Brain pericyte (primary cell): ENCODE measurements around the gene ABCB8.
"Not testable (repeated sequence)": the region's sequence is repeated elsewhere in the genome, so short reads cannot be mapped to it uniquely, and the experiment has no call there.

Experiments used
- DNase-seq: peaks from one replicate; pipeline ENCODE4 v3.0.0-alpha.2; 2012; ENCODE audit warnings: low read depth, low spot score

The ABCB8 gene

DNA sequence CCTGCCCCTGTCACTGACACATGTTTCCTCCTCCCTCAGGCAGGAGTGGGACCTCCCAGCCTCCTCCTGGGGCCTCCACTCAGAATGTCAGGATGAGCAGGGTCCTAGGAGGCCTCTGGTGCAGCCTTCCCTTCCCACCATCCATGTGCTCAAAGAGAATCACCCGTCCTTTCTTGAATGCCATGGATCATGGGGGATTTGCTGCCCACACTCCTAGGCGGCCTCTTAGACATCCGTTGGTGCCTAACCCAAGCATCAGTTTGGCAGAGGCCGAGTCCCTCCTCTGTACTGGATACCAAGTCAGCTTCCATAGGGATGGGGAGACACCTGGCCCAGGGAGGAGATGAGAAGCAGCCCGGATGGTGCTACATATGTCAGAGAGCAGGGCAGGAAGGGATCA lies 30.4 kb upstream of the ABCB8 start:
- DNase-seq, result no peak

GRCh38 chr7:150998341-150998740 lies 29.9 kb upstream of the ABCB8 start:
- DNase-seq, result no peak

- DNase-seq, result no peak
Measured at GRCh38 chr7:150999001-150999400, 29.2 kb upstream of the ABCB8 start.

GRCh38 chr7:150999497-151000230 lies 28.6 kb upstream of the ABCB8 start:
- DNase-seq, result no peak

GRCh38 chr7:151000897-151001495 lies 27.3 kb upstream of the ABCB8 start:
- no peak for DNase-seq

DNA sequence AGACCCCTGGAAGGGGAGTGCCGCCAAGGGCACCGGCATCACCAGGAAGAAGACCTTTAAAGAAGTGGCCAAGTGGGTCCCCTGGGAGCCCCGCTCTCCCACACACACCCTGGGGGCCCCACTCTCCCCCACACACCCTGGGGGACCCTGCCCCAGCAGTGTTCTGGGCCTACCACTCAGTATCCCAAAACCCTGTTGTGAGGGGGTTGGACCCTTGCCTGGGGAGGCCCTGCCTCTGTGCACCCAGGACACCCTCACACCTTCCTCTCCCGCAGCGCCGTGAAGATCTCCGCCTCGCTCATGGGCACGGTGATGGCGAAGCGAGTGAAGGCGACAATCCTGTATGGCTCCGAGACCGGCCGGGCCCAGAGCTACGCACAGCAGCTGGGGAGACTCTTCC lies 26.7 kb upstream of the ABCB8 start:
- DNase-seq, result no peak

DNA sequence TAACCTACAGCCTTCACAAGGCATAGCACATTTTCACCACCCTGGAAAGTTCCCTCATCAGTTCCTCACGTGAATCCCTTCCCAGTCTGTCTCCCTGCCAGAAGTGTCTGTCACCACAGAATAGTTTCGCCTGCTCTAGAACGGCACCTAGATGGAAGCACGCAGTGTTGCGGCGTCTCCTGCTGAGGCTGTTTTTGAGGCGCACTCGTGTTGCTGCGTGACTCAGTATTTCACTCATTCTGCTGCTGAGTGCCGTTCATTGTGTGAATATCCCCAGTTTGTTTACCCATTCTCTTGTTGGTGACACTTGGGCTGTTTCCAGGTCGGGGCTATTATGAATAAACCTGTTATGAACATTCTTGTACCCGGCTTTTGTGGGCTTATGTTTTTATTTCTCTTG lies 24.7 kb upstream of the ABCB8 start:
- DNase-seq, result no peak

DNA sequence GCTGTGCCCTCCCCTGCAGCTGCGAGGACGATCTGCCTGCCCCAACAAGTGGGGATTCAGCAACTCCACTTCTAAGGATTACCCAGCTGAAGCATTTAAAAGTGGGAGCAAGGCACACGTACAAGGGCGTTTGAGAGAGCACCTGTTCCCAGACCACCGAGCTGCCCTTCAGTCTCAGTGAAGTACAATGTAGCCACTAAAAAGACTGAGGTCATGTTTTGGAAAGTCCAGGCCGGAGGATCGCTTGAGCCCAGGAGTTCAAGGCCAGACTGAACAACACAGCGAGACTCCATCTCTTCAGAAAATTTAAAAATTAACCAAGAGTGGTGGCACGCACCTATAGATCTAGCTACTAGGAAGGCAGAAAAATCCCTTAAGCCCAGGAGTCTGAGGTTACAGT lies 22.7 kb upstream of the ABCB8 start:
- DNase-seq, result no peak

- DNase-seq, result no peak
Measured at GRCh38 chr7:151006590-151007300, 21.5 kb upstream of the ABCB8 start.

DNA sequence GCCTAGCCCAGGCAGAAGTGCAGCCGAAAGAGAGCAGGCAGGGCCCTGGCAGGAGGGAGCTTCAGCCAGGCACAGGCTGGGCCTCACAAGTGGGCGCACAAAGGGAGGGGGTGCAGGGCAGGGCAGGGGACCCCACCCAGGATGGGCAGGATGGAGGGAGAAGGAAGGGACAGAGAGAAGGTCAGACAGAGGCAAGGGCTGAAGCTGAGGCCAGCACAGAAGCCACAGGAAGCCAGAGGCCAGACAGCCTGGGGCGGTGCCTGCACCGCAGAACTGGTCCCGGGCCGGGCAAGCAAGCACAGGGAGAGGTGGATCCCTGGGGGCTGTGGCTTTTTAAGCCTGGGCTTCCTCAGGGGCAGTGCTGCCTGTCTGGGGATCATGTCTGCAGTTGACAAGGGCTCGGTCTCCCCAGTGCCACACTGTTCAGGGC lies 20.8 kb upstream of the ABCB8 start:
- no peak for DNase-seq

- no peak for DNase-seq
Measured at GRCh38 chr7:151008143-151008510, 20.1 kb upstream of the ABCB8 start.

GRCh38 chr7:151008511-151009323 lies 19.5 kb upstream of the ABCB8 start:
- DNase-seq, result no peak

DNA sequence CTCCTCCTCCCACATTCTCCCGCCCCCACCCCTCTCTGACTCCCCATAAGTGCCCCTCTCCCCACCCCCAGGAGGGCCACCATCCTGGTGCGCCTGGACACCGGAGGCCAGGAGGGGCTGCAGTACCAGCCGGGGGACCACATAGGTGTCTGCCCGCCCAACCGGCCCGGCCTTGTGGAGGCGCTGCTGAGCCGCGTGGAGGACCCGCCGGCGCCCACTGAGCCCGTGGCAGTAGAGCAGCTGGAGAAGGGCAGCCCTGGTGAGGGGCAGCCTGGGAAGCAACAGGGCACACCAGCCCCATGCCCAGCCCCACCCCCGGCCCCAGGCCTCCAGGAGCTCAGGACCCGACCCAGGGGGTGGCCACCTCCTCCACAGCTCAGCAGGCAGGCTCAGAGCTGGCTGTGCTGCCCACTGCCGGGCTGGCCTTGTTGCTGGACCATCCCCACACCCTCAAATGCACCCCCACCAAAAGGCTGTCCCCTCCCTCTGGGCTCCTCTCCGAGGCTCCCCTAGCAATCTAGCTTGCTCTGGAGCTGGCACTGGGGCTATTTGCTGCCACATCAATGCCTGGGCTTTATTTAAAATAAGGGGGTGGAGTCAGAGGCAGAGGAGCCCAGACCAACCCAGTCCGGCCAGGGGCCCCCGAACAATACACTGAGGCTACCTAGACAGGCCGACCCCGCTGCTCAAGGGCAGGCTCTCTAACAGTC lies 18.8 kb upstream of the ABCB8 start:
- DNase-seq, result no peak

DNA sequence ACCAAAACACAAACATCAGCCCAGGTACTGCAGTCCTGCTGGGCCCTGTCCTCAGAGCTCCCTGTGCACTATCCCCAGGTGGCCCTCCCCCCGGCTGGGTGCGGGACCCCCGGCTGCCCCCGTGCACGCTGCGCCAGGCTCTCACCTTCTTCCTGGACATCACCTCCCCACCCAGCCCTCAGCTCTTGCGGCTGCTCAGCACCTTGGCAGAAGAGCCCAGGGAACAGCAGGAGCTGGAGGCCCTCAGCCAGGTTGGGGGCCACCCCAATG lies 18.3 kb upstream of the ABCB8 start:
- no peak for DNase-seq

DNA sequence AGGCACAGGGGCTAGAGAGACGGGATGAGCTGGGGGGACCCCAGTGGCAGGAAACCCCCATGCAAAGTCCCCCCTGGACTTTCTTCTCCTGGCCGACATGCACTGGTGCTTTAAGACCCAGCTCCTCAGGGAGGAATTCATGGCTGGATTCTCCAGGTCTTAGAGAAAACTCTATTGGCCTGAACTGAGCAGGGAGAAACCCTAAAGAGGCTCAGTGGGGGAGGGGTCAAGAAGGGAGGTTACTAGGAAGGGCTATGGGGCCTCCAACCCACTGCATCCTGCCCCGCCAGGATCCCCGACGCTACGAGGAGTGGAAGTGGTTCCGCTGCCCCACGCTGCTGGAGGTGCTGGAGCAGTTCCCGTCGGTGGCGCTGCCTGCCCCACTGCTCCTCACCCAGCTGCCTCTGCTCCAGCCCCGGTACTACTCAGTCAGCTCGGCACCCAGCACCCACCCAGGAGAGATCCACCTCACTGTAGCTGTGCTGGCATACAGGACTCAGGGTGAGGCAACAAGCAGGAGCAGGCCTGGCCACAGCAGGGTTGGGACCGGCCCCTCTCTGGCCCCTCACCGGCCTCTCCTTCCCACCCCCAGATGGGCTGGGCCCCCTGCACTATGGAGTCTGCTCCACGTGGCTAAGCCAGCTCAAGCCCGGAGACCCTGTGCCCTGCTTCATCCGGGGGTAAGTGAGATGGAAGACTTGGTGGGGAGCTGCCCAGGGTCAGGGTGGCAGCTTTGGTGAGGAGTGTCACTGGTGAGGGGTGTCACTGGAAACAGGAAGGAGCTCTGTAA lies 17.7 kb upstream of the ABCB8 start:
- DNase-seq, result no peak

DNA sequence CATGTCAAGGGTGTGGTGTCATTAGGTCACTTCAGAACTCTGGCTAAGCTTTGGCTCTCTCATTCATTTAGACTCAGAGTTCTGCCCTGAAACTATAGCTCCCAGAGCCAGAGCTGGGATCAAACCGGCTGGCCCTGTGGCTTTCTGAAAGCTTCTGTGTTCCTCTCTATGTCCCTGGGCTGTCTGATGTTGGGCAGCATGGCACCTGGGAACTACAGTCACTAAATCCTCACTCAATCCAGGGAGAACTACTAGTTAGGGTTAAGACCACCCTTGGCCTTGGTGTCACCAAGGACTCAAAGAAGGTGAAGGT lies 17.2 kb upstream of the ABCB8 start:
- DNase-seq, result no peak

DNA sequence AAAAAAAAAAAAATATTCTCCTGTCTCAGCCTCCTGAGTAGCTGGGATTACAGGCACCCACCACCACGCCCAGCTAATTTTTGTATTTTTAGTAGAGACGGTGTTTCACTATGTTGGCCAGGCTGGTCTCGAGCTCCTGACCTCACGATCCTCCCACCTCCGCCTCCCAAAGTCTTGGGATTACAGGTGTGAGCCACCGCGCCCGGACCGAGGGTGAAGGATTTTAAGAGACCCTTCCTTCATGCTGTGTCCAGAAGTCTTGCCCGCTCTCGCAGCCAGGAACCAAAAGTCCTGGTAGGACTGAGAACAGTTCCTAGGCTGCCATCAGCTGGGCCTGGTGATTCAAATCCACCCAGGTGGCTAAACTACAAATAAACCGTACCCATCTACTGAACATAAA lies 16.6 kb upstream of the ABCB8 start:
- not testable (repeated sequence) for DNase-seq

GRCh38 chr7:151012031-151012692 lies 16.1 kb upstream of the ABCB8 start:
- no peak for DNase-seq

DNA sequence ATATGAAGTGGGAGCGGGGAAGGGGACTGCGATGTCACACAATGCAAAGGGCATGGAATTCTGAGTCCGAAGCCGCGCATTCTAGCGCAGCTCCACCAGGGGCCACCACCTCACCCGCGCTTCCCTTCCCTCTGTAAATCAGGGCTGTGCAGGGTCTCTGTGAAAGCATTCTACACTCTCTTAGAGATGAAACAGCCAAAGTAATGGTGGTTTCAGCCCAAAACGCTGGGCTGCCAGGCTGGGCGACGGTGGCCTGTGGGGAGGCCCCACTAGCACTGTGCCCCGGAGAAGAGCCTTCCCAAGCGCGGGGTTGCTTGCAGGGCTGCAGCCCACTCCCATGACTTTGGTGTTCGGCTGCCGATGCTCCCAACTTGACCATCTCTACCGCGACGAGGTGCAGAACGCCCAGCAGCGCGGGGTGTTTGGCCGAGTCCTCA lies 15.3 kb upstream of the ABCB8 start:
- DNase-seq, result no peak

GRCh38 chr7:151013356-151013732 lies 14.9 kb upstream of the ABCB8 start:
- DNase-seq, result no peak
